PC-9 (cell line): ENCODE data around the gene GPR148.

Source experiments
- CTCF ChIP-seq: fragments of 200-600 bp; sonication (generic); conservative IDR thresholded peaks from 2 replicates; pipeline ENCODE4 v1.6.1; 2017; ENCODE audit warnings: mixed run types, antibody characterized with exemption, mild to moderate bottlenecking, moderate library complexity
- EZH2 ChIP-seq: fragments of 200-600 bp; sonication (generic); IDR thresholded peaks from 2 replicates; pipeline ENCODE4 v1.8.0; 2017; ENCODE audit warnings: antibody characterized with exemption, low read depth

DNA sequence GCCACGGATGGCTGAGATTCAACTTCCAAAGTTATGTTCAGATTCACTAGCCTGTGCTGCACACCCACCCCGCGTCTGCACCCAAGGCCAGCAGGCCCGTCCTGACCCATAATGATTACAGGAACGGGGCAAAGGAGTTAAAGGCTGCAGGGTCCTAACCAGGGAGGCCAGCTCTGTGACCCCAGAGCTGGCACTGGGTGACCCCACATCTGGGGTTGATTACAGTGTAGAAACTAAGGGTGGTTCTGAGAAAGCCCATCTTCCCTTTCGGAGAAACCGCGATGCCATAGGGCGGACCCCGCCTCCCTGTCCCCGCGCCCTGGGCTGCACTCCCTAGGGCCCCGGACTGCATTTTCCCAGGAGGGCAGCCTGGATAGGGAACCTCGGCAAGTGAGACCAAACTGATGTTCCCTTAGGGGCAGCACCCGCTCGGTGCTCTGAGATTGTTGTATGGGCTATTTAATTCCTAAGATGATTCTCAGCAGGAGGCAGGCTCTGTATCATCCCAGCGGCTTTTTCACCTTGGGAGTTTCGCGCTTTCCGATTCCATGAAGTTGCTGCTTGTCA is 2.2 kb upstream of the GPR148 start:
- no peak for TF ChIP-seq CTCF
- TF ChIP-seq EZH2: no peak
